GM12891 (cell line): ENCODE data around the gene RBM28.

Experiments
- POLR2A ChIP-seq: IDR thresholded peaks from 2 replicates; pipeline ENCODE4 v1.6.1; 2011; ENCODE audit warnings: low read depth, low read length, control low read depth
- POLR2AphosphoS5 ChIP-seq: IDR thresholded peaks from 2 replicates; pipeline ENCODE4 v1.6.1; 2011; ENCODE audit warnings: low read depth, low read length, control low read depth
- SPI1 ChIP-seq: IDR thresholded peaks from 2 replicates; pipeline ENCODE4 v1.6.1; 2011; ENCODE audit warnings: low read depth, low read length, control low read depth
- TAF1 ChIP-seq: IDR thresholded peaks from 2 replicates; pipeline ENCODE4 v1.6.1; 2011; ENCODE audit warnings: low read depth, low read length, control low read depth

GRCh38 chr7:128362670-128363069, 19.0 kb upstream of the RBM28 start:
- no peak for TF ChIP-seq SPI1
- TF ChIP-seq POLR2AphosphoS5, result no peak
- no peak for TF ChIP-seq TAF1
- TF ChIP-seq POLR2A, result no peak
